SHP77 (cell line): Measurements from ENCODE around the gene PNPLA2.

Experiments
- DNase-seq, 2 experiments: peaks; one replicate each; lab custom pipeline; 2025; lab: John Stamatoyannopoulos, UW

PNPLA2 gene

DNA sequence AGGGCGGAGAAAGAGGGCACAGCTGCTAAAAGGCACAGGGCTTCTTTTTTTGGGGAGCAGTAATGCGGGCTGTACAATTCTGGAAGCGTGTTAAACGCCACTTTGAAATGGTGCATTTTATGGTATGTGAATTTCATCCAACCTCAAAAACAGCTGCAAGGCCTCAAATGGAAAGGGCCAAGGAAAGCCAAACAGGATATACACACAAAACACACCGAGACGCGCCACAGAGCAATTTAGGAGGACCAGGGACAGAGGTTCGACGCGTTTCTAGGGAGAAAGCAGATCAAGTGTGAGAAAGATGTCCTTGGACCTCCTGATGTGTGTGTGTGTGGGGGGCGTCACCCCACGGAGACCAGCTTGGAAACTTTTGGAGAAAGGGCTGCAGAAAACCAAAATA is 55.0 kb downstream of the PNPLA2 start:
- no peak for DNase-seq
